ENCODE results near the gene GATC.
"Not testable (repeated sequence)": the region's sequence is repeated elsewhere in the genome, so short reads cannot be mapped to it uniquely, and the experiment has no call there.

The GATC gene

GRCh38 chr12:120470150-120470784 is 24.0 kb downstream of the GATC start:
- no peaks in the 10 kb centered on the region for H3K9me3 Mint-ChIP-seq
- H3K27me3 Mint-ChIP-seq, result no peaks in the 10 kb centered on the region
- peaks cover 19% of the 10 kb centered on the region for H3K4me1 Mint-ChIP-seq
- peaks cover 7% of the 10 kb centered on the region for H3K36me3 Mint-ChIP-seq
- no peak for DNase-seq (ENCODE audit: low spot score in 2 of 2)
- peak overlapping the region; percentile 89 for H3K4me3 Mint-ChIP-seq
- ATAC-seq (ENCODE audit: low read depth), result no peak
- peak overlapping the region; percentile 86 for H3K27ac Mint-ChIP-seq

- Mint-ChIP-seq H3K4me1 (peaks cover 9% of the 10 kb centered on the region), H3K27ac (no peak overlapping the region), H3K36me3 (peaks cover under 1% of the 10 kb centered on the region), H3K9me3 (no peaks in the 10 kb centered on the region), H3K27me3 (no peaks in the 10 kb centered on the region), H3K4me3 (no peak overlapping the region)
- DNase-seq (ENCODE audit: low spot score in 2 of 2) (no peak), ATAC-seq (ENCODE audit: low read depth) (no peak)
Measured at GRCh38 chr12:120472521-120472920, 26.3 kb downstream of the GATC start.

DNA sequence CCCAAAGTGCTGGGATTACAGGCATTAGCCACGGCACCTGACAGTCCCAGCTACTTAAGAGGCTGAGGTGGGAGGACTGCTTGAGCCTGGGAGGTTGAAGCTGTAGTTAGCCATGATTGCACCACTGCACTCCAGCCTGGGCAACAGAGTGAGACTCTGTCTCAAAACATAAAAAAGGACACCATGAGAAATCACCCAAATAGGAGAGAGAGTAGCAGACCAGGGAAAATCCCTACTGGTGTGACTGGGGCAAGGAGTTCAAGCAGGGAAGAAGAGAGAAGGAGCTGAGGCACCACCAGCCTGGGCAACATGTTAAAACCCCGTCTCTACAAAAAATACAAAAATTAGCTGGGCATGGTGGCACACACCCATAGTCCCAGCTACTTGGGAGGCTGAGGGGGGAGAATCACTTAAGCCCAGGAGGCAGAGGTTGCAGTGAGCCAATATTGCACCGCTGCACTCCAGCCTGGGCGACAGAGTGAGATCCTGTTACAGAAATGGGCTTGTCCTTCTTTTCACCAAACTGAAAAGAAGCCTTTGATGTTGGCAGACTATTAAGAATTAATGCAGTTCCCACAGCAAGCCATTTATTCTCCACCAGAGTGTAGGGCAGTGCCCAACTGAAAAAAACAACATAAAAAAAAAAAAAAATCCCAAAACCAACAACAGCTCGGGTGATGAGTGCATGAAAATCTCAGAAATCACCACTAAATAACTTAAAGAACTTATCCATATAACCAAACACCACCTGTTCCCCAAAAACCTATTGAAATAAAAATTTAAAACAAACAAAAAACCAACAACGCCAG is 27.8 kb downstream of the GATC start:
- no peak overlapping the region for H3K27ac Mint-ChIP-seq
- no peaks in the 10 kb centered on the region for H3K36me3 Mint-ChIP-seq
- DNase-seq (ENCODE audit: low spot score in 2 of 2) (no peak), ATAC-seq (ENCODE audit: low read depth) (no peak)
- H3K27me3 Mint-ChIP-seq, result no peaks in the 10 kb centered on the region
- no peak overlapping the region for H3K4me3 Mint-ChIP-seq
- peaks cover 4% of the 10 kb centered on the region for H3K4me1 Mint-ChIP-seq
- no peaks in the 10 kb centered on the region for H3K9me3 Mint-ChIP-seq

GRCh38 chr12:120474616-120474960 is 28.3 kb downstream of the GATC start:
- ATAC-seq (ENCODE audit: low read depth) (no peak), DNase-seq (ENCODE audit: low spot score in 2 of 2) (no peak)
- H3K27ac Mint-ChIP-seq, result no peak overlapping the region
- H3K4me1 Mint-ChIP-seq, result peaks cover 4% of the 10 kb centered on the region
- no peaks in the 10 kb centered on the region for H3K9me3 Mint-ChIP-seq
- H3K27me3 Mint-ChIP-seq, result no peaks in the 10 kb centered on the region
- H3K4me3 Mint-ChIP-seq, result no peak overlapping the region
- no peaks in the 10 kb centered on the region for H3K36me3 Mint-ChIP-seq

GRCh38 chr12:120475643-120476042 is 29.4 kb downstream of the GATC start:
- no peaks in the 10 kb centered on the region for H3K9me3 Mint-ChIP-seq

DNA sequence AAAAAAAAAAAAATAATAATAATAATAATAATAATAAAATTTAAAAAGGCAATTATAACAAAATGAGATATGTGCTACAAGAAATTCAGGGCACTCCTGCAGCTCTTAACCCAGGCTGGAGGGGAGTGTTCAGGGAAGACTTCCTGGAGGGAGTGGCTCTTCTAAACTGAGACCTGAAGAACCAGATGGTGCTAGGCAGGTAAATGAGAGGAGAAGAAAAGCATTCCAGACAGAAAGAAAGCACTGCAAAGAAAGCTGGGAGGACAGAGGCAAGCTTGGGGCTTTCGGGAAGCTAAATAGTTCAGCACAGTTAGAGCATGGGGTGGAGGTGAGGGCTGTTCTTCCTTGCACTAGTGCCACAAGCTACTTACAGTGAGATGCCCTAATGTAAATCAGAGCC is 33.2 kb downstream of the GATC start:
- ATAC-seq (ENCODE audit: low read depth) (no peak), DNase-seq (ENCODE audit: low spot score in 2 of 2) (no peak)
- H3K4me3 Mint-ChIP-seq, result no peak overlapping the region
- H3K9me3 Mint-ChIP-seq, result no peaks in the 10 kb centered on the region
- H3K4me1 Mint-ChIP-seq, result peaks cover 2% of the 10 kb centered on the region
- H3K27ac Mint-ChIP-seq, result no peak overlapping the region
- no peaks in the 10 kb centered on the region for H3K36me3 Mint-ChIP-seq
- H3K27me3 Mint-ChIP-seq, result no peaks in the 10 kb centered on the region

More at GRCh38 chr12:120475643-120476042, 29.4 kb downstream of the GATC start:
- Mint-ChIP-seq H3K27me3 (no peaks in the 10 kb centered on the region), H3K4me1 (no peaks in the 10 kb centered on the region), H3K4me3 (no peak overlapping the region), H3K36me3 (no peaks in the 10 kb centered on the region), H3K27ac (no peak overlapping the region)
- ATAC-seq (ENCODE audit: low read depth) (no peak), DNase-seq (ENCODE audit: low spot score in 2 of 2) (no peak)

DNA sequence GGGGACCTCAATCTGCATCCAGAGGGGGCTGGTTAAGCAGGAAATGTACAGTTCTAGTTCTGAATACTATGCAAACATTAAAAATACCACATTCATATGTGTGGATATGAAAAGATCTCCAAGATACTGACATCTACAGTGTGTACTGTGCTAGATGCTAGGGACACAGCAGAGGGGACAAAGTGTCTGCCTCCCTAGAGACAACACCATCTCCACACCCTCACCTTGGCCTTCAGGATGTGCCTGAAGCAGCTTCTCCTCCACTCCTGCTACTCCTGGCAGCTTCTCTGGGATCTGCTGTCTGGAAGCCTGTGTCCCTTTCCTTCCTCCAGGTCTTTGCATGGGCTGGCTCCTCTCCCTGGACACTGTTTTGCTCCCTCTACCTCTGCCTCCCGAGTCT is 34.0 kb downstream of the GATC start:
- DNase-seq (ENCODE audit: low spot score in 2 of 2), result no peak
- ATAC-seq (ENCODE audit: low read depth), result no peak
- no peaks in the 10 kb centered on the region for H3K9me3 Mint-ChIP-seq
- H3K4me1 Mint-ChIP-seq, result peaks cover 2% of the 10 kb centered on the region
- no peak overlapping the region for H3K27ac Mint-ChIP-seq
- no peaks in the 10 kb centered on the region for H3K36me3 Mint-ChIP-seq
- no peak overlapping the region for H3K4me3 Mint-ChIP-seq
- no peaks in the 10 kb centered on the region for H3K27me3 Mint-ChIP-seq

DNA sequence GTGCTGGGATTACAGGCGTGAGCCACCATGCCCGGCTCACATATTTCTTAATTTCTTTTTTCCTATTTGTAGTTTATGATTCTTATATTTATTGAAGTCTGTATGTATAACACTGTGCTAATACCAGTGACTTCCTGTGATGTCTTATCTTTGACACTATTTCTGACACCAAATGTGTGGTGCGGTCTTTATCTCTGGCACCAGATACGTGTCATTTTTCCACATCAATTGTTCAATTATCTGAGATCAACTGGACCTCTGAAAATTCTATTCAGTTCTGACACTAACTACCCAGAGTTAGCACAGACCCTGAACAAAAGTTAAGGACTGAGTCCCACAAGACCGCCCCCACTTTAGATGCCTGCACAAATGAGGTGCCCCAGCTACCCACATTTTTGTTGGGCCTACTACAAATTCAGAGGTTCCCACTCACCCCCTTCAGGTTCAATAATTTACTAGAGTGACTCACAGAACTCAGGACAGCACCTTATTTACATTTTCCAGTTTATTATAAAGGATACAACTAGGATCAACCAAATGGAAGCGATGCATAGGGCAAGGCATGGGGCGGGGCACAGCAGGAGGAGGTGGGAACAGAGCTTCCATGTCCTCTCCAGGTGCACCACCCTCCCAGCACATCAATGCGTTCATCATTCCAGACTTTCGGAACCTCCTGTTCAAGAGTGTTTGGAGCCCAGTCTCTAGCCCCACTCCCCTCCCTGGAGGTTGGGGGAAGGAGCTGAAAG is 35.0 kb downstream of the GATC start:
- no peaks in the 10 kb centered on the region for H3K27me3 Mint-ChIP-seq
- ATAC-seq (ENCODE audit: low read depth), result no peak

GRCh38 chr12:120483621-120484020 is 37.4 kb downstream of the GATC start:
- peaks cover 2% of the 10 kb centered on the region for H3K4me1 Mint-ChIP-seq
- H3K27ac Mint-ChIP-seq, result no peak overlapping the region
- no peak for DNase-seq (ENCODE audit: low spot score in 2 of 2)
- no peaks in the 10 kb centered on the region for H3K27me3 Mint-ChIP-seq
- no peaks in the 10 kb centered on the region for H3K36me3 Mint-ChIP-seq
- ATAC-seq (ENCODE audit: low read depth), result no peak
- H3K9me3 Mint-ChIP-seq, result no peaks in the 10 kb centered on the region
- no peak overlapping the region for H3K4me3 Mint-ChIP-seq

More for the DNA sequence above, 35.0 kb downstream of the GATC start:
- Mint-ChIP-seq H3K4me1 (peaks cover 2% of the 10 kb centered on the region), H3K4me3 (no peak overlapping the region), H3K9me3 (no peaks in the 10 kb centered on the region), H3K27ac (no peak overlapping the region), H3K36me3 (no peaks in the 10 kb centered on the region)
- no peak for DNase-seq (ENCODE audit: low spot score in 2 of 2)

GRCh38 chr12:120485961-120486881 is 40.0 kb downstream of the GATC start:
- no peaks in the 10 kb centered on the region for H3K9me3 Mint-ChIP-seq
- no peaks in the 10 kb centered on the region for H3K27me3 Mint-ChIP-seq
- peaks cover 1% of the 10 kb centered on the region for H3K36me3 Mint-ChIP-seq
- no peak overlapping the region for H3K4me3 Mint-ChIP-seq
- peaks cover 8% of the 10 kb centered on the region for H3K4me1 Mint-ChIP-seq
- H3K27ac Mint-ChIP-seq, result no peak overlapping the region
- ATAC-seq (ENCODE audit: low read depth), result no peak
- DNase-seq (ENCODE audit: low spot score in 2 of 2), result no peak

GRCh38 chr12:120487552-120487951 is 41.3 kb downstream of the GATC start:
- H3K27me3 Mint-ChIP-seq; H3K4me3 Mint-ChIP-seq; DNase-seq (ENCODE audit: low spot score in 2 of 2); H3K4me1 Mint-ChIP-seq; ATAC-seq (ENCODE audit: low read depth); H3K9me3 Mint-ChIP-seq; H3K27ac Mint-ChIP-seq; H3K36me3 Mint-ChIP-seq: not testable (repeated sequence)

DNA sequence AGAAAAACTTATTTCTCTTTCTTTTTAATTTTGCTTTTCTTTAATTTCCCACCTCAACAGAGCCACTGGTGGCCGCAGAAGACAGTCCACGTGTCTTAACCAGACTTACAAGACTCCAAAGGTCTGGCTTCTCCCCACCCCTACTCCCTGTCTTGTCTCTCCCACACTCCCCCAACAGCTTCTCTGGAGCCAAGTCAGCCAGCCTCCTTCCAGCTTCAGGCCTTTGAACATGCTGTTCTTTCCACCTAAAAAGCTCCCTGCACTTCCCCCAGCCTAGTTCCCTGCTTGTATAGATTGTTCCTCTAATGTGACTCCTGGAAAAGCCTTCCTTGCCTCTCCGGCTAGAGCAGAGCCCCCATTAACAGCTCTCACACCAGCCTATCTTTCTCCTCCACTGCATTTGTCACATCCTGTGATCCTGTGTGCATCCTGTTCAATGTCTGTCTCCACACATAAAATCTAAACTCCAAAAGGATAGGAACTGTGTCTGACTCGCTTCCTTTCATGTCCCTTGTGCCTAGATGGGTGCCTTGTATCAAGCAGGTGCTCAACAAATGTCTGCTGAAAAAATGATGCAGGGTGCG is 41.9 kb downstream of the GATC start:
- Mint-ChIP-seq H3K27ac (no peak overlapping the region), H3K4me1 (peaks cover 8% of the 10 kb centered on the region), H3K36me3 (peaks cover 1% of the 10 kb centered on the region), H3K27me3 (no peaks in the 10 kb centered on the region), H3K4me3 (no peak overlapping the region), H3K9me3 (no peaks in the 10 kb centered on the region)
- DNase-seq (ENCODE audit: low spot score in 2 of 2) (no peak), ATAC-seq (ENCODE audit: low read depth) (no peak)

DNA sequence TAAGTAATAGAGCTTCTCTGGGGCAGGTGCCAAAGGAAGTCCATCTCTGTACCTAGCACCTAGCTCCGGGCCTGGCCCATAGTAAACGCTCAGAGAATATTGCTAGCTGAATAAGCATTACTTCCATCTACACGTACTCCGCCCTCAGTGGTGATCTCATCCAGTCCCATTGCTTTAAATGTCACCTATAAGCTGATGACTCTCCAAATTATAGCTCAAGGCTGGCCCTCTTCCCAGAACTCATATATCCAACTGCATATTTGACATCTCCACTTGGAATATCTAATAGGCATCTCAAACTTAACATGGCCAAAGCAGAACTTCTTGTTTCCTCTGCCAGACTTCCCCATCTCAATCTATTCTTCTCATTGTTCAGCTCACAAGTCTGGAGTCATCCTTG is 42.8 kb downstream of the GATC start:
- Mint-ChIP-seq H3K27ac (no peak overlapping the region), H3K36me3 (peaks cover 1% of the 10 kb centered on the region), H3K4me3 (no peak overlapping the region), H3K9me3 (no peaks in the 10 kb centered on the region), H3K27me3 (no peaks in the 10 kb centered on the region), H3K4me1 (peaks cover 6% of the 10 kb centered on the region)
- DNase-seq (ENCODE audit: low spot score in 2 of 2) (no peak), ATAC-seq (ENCODE audit: low read depth) (no peak)
